NOMO-1 treated with DMSO at 0.1 percent for 48 hours (cell line): ENCODE measurements around the gene CUL7.
A peak's percentile ranks its signal among the peaks of the same experiment; 100 is the strongest.
"Not testable (repeated sequence)": the region's sequence is repeated elsewhere in the genome, so short reads cannot be mapped to it uniquely, and the experiment has no call there.

Experiments used
- DNase-seq: peaks from one replicate; lab custom pipeline; 2025; ENCODE audit not compliant: unreplicated experiment; lab: John Stamatoyannopoulos, UW

Gene CUL7

DNA sequence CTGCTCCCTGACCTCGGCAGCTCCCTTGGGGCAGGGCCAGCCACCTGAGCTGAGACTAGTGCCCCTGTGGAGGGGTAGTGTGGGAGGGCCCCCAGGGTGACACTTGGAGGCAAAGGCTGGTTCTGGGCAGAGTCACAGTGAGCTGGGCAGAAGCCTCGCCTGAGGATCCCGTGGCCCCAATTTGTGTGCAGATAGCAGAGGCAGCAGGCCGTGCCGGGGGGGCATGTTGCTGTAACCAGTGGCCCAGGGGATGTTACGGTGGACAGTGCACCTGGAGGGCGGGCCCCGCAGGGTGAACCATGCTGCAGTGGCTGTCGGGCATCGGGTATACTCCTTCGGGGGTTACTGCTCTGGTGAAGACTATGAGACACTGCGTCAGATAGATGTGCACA lies 36.7 kb downstream of the CUL7 start:
- DNase-seq: no peak

DNA sequence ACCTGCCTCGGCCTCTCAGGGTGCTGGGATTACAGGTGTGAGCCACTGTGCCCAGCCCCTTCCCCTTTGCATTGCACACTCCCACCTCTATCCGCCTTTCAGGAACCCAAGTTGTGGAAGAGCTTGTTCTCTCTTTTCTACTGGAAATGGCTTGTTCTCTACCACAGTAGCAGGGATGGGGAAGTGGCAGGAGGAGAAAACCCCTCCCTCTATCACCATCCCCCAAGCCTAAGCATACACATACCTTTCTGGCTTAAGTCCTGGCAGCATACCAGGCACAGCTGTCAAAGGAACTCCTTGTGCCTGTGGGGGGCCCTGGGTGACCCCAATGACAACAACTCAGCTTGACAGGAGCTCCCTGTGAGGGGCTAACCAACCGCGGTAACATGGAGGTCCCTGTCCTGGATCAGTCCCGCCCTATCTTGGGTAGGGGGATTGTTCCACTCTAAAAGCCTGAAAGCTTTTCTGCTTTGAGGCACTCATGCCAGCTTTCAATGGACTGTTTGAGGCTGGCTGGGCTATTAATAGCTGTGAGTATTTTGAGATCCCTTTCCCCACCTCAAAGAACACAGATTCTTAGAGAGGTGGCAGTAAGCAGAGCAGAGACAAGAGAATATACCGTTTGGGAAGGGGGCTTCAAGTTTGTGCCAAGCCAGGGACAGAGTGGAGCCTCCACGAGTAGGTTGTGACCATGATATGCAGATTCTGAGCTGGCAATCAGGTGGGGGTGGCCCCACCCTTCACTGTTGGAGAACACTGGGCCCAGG lies 37.3 kb downstream of the CUL7 start:
- no peak for DNase-seq

DNA sequence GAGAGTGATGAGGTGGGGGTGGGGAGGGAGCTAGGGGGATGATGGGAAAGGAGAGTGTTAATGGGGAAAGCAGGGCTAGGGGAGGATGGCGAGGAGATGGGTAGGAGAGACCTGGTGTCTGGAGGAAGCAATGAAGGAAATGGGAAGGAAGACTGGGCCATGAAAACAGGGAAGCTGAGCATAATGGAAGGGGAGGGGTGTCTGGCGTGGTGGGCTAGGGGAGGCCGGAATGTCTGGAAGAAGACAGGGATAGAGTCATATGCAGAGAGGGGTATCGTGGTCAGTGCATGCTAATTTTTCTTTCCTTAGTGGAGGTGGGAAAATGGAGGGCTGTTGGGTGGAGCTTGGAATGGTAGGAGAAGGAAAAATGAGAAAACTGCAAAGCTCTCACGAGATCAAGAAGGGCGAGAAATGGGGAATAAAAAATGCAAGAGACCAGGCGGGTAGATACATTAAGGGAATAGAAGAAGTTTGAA lies 39.2 kb downstream of the CUL7 start:
- no peak for DNase-seq

DNA sequence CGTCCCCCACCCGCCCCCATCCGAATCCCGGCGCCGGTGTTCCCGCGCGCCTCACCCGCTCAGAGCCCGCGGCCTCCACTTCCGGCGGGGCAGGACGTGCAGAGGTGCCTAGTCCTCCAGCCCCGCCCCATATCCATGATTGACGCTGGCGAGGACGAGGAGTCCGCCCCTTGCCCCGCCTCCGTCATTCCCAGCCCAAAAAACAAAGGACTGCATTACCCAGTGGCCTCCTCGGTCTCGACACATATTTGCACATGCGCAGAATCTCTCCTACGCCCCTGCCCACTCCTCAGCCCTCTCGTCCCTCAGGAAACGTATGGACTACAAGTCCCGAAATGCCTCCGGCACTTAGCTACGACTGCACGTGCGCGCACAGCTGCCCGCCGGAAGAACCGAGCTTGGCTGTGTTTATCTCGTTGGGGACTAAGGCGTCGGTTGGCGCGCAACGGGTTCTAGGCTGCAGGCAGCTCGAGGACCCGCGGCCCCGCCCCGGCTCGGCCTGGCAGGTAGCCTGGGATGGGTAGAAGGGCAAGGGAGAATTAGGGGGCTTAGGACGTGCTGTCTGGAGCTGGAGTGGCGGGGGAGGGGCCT lies 39.7 kb downstream of the CUL7 start, which contains the start of the genes KLHDC3 and MEA1:
Gene KLHDC3, plus strand, starts transcription at position 407 of the 591 bp plus-strand sequence. CDS start 2,944 bp downstream, outside the sequence.
Gene MEA1, minus strand, starts transcription at position 104 of the 591 bp plus-strand sequence. CDS start 133 bp downstream, outside the sequence.
- peak; percentile 100 for DNase-seq

DNA sequence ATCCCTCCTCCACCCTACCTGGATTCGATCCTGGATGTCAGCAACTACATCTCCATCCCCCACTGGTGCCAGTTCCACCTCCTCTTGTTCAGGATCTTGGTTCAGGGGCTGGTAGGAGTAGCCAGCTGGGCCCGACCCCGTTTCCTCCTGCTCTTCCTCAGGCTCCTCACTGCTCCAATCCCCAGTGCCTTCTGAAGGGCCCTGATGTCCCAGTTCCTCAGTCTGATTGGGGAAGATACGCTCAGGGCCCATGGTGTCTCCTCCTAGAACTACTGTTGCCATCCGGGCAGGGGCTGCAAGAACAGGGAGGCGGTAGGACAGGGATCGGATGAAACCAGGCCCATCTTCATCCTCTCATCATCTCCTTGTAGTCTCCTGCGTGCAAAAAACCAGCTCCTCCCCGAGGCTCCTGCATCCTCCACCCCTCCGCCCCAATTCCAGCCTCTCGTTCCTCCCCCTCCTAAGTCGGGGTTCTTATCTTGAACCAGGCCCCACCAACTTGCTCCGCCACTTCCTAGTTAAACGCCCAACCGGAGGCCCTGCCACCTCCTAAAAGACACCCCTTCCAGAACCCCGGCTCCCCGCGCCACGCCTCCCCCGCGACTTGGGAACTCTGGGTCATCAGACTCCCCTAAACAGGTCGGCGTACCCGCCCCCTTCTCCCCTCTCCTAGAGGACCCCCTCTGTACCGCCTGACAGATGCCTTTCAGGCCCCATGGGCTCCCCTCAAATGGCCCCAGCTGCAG lies 40.4 kb downstream of the CUL7 start:
- DNase-seq: peak; percentile 43

DNA sequence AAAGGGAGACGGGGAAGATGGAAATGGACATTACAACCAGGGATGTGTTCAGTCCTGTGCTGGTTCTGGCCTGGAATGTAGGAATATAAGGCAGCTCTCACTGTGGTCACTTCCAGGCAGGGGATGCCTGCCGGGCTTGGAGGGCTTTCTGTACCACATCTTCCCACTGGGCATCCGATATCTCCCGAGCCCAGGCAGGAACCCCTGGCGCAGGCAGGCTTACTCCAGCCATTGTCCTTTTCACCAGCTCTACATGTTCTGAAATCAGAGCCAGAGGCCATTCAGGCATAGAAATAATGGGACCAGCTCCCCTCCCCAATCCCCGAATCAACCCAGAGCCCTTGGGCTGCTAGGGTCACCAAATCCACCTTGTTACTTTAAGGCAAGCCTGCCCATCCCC lies 41.3 kb downstream of the CUL7 start:
- DNase-seq: no peak

DNA sequence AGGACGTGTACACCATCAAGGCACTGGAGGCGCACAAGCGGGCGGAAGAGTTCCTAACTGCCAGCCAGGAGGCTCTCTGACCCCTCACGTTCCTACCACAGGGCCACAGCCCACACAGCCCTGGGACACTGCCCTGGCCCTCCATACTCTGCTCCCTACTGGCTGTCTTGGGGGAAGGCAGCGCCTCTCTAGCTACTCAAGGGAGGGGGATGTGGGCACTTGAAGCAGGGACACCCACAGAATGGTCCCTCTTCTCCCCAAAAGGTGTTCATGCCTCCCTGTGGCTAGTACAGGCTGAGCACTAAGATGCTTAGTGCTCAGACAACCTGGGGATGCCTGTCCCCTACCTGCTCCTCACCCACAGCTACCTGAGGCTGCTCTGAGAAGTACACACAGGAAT lies 42.4 kb downstream of the CUL7 start:
- no peak for DNase-seq

DNA sequence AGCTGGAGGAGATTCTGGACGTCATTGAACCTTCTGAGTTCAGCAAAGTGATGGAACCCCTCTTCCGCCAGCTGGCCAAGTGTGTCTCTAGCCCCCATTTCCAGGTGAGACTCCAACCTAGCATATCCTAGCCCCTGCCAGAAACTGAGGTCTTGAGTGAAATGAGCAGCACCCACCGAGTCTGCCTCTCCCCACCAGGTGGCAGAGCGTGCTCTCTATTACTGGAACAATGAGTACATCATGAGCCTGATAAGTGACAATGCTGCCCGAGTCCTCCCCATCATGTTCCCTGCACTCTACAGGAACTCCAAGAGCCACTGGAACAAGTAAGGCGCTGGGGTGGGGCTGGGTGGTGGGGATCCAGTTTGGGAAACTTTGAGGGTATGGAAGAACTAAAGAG lies 44.5 kb downstream of the CUL7 start:
- no peak for DNase-seq

DNA sequence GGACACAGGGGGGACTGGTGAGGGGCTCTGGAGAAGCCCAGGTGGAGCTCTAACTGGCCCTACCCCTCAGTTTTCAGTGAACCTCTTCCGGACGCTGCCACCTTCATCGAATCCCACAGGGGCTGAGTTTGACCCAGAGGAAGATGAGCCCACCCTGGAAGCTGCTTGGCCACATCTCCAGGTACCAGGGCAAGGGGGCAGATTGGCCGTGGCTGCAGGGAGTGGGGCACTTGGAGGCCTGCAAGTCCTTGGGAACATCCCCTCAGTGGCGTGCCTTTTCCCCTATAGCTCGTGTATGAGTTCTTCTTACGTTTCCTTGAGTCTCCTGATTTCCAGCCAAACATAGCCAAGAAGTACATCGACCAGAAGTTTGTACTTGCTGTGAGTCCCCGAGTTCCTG lies 46.5 kb downstream of the CUL7 start:
- no peak for DNase-seq

DNA sequence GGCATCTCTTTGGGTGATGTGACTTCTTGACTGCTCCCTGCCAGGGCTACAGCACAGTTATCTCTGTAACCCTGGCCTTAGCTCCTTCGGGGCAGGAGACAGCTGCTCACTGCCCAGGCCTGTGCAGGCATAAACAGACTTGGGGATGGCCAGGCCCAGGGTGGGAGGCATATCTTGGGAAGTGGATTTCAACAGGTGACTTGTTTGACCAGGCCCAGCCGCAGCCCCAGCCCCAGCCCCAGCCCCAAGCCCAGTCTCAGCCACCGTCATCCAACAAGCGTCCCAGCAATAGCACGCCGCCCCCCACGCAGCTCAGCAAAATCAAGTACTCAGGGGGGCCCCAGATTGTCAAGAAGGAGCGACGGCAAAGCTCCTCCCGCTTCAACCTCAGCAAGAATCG lies 47.4 kb downstream of the CUL7 start:
- no peak for DNase-seq

DNA sequence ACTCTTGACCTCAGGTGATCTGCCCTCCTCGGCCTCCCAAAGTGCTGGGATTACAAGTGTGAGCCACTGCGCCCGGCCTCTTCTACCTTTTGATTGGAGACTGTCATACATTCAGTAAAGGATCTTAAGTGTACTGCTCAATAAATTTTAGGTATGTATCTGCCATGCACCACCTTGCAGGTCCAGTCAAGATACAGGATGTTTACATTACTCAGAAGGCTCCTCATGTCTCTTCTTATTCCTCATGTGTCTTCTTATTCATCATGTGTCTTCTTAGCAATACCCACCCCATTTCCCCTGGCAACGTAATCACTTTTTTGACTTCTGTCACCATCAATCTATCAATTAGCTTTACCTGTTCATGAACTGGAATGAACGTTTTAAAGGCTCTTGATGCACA lies 47.8 kb downstream of the CUL7 start:
- DNase-seq: no peak

DNA sequence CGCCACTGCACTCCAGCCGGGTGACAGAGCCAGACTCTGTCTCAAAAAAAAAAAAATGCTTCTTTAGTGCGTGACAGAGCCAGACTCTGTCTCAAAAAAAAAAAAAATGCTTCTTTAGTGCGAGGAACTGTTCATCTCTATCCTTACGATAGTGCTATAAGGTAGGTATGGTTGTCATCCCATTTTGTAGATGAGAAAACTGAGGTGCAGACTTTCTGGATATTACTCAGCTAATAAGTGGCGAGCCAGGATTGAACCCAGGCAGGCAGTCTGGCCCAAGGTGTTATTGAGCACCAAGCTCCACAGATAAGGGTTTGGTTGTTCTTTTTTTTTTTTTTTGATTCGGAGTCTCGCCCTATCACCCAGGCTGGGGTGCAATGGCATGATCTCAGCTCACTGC lies 51.8 kb downstream of the CUL7 start:
- DNase-seq: no peak

DNA sequence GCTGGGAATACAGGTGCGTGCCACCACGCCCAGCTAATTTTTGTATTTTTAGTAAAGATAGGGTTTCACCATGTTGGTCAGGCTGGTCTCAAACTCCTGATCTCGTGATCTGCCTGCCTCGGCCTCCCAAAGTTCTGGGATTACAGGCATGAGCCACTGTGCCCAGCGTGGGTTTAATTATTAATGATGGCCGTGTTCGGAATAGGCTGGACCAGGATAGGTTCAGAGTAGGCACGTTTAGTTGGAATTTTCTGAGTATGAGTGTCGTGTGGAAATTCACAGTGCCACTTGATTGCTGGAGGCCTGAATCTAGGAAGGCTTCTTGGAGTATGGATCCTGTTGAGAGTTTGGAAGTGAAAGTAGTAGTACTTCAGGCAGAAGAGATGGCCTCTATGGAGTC lies 55.4 kb downstream of the CUL7 start:
- DNase-seq: not testable (repeated sequence)

DNA sequence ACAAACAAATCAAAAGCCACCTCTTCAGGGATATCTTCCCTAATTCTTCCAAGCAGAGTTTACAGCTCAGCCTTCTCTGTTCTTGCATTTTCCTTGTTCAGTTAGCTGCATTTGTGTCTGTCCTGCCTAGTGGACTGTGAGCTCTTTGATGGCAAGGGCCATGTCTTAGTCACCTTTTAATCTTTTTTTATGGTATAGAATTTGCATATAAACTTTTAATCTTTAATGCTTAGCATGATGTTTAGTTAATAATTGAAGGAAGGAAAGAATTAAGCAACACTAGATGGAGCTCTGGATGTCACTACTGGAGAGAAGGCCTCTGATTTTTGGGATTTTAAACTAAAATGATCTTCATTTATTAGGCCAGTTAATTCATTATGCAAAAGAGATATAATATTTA lies 57.1 kb downstream of the CUL7 start:
- DNase-seq: no peak

DNA sequence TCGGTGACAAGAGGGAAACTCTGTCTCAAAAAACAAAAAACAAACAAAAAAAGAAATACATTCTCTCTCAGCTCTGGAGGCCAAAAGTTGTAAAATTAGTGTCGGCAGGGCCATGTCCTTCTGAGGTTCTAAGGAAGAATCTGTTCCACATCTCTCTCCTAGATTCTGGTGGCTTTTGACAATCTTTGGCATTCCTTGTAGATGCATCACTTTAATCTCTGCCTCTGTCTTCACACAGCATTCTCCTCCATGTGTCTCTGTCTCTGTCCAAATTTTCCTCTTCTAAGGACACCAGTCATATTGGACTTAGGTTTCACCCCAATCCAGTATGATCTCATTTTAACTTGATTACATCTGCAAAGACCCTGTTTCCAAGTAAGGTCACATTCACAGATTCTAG lies 60.2 kb downstream of the CUL7 start:
- DNase-seq: no peak

DNA sequence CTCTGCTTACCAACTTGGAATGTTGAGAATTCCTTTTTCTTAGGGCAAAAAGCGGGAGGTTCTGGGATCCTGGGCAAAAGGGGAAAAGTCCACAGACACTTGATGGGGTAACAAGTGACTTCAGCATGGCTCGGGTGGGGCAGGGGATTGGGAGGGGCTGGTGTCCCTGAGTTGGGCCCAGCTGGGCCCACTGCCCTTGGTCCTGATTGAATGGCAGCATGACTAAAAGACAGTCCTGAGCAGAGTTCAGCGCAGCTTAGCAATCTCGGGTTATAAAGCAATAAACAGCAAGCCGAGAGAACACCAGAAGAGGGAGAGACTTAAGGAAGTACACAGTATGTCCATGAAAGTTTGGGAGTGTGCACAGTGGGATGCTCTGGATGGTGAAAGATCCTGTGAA lies 63.7 kb downstream of the CUL7 start:
- DNase-seq: no peak

DNA sequence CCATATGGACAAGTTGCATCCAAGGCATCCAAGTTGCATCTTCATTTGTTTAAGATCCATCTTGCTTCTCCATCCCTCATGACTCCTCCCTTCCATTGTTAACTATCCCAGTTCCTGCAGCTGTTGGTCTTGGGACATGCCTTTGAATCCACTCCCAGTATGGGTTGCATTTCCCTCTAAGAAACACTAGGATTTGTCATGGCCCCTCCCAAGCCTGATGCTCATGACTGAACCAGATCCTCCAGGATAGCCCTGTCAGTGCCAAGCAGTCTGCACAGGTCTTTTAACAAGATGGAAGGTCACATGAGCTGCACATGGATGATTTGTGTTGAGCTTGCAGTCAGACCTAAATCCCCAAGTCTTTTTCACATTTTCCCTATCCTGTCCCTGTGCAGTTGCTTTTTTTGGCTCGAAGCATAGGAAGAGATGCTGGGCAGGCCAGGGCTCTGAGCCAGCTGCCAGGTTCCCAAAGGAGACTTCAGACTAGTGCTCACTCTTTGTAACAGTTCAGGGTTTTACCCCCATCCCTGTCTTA lies 65.1 kb downstream of the CUL7 start:
- no peak for DNase-seq
